SK-N-SH (cell line): Measurements from ENCODE around the gene HECW1. TPM values are rescaled to one million over a fixed set of nuclear protein-coding genes. Genes with fewer than 3 reads are reported as not detected.
A peak's percentile ranks its signal among the peaks of the same experiment; 100 is the strongest.
"Not testable (repeated sequence)": the region's sequence is repeated elsewhere in the genome, so short reads cannot be mapped to it uniquely, and the experiment has no call there.

Source experiments
- CTCF ChIA-PET: fragments of 300-600, 350-600 bp; formaldehyde crosslinking; extraction: SDS; loops from one replicate; lab custom pipeline; 2021; lab: Yijun Ruan, JAX
- POLR2A ChIA-PET: fragments of 350-600 bp; sonication (Branson Sonifier 250); formaldehyde crosslinking; extraction: SDS; loops from one replicate; lab custom pipeline; 2020; ENCODE audit warnings: antibody characterized with exemption, inconsistent platforms; lab: Yijun Ruan, JAX
- DNase-seq: peaks from one replicate; pipeline ENCODE4 v3.0.0; 2012
- H2AFZ ChIP-seq: fragments of 200-600 bp; sonication (generic); 2 replicates; pipeline ENCODE4 v1.8.1; 2016; ENCODE audit warnings: antibody characterized with exemption, mild to moderate bottlenecking, low read depth
- H3F3A ChIP-seq: fragments of 200-600 bp; sonication (generic); replicated peaks from 2 replicates; pipeline ENCODE3; 2016; ENCODE audit warnings: antibody characterized with exemption, mild to moderate bottlenecking; ENCODE audit not compliant: insufficient read depth
- H3K27ac ChIP-seq, 2 experiments: fragments of 200-500 bp in 1 of 2; fragments of 200-600 bp in 1 of 2; sonication (Bioruptor generic) in 1 of 2; sonication (generic), shearing (Covaris generic) in 1 of 2; 2 replicates each; pipeline versions ENCODE4 v1.5.1 to v1.6.1; 2014 to 2016; ENCODE audit warnings: low read depth in 2 of 2, inconsistent platforms in 1 of 2, low read length in 1 of 2, mild to moderate bottlenecking in 1 of 2, mixed read lengths in 1 of 2
- H3K27me3 ChIP-seq: fragments of 200-600 bp; sonication (generic), shearing (Covaris generic); 2 replicates; pipeline ENCODE4 v1.6.1; 2016; ENCODE audit warnings: mixed run types; ENCODE audit not compliant: insufficient read depth
- H3K36me3 ChIP-seq, 2 experiments: fragments of 200-500 bp in 1 of 2; fragments of 200-600 bp in 1 of 2; sonication (Bioruptor generic) in 1 of 2; sonication (generic) in 1 of 2; replicated peaks in 1 of 2; 2 replicates each; pipeline versions ENCODE3 to v1.5.1; 2014 to 2016; ENCODE audit warnings: low read length in 1 of 2, mild to moderate bottlenecking in 1 of 2; ENCODE audit not compliant: insufficient read depth in 2 of 2, control insufficient read depth in 1 of 2
- H3K4me1 ChIP-seq, 2 experiments: fragments of 200-500 bp in 1 of 2; fragments of 200-600 bp in 1 of 2; sonication (Bioruptor generic) in 1 of 2; sonication (generic), shearing (Covaris generic) in 1 of 2; 2 replicates each; pipeline versions ENCODE4 v1.5.1 to v1.6.1; 2014 to 2016; ENCODE audit warnings: low read depth in 1 of 2, low read length in 1 of 2, mixed run types in 1 of 2; ENCODE audit not compliant: insufficient read depth in 2 of 2, control insufficient read depth in 1 of 2
- H3K4me2 ChIP-seq: fragments of 200-600 bp; sonication (generic), shearing (Covaris generic); 2 replicates; pipeline ENCODE4 v1.6.1; 2017; ENCODE audit warnings: mixed run types
- H3K4me3 ChIP-seq, 2 experiments: fragments of 200-500 bp in 1 of 2; fragments of 200-600 bp in 1 of 2; sonication (Bioruptor generic) in 1 of 2; sonication (generic), shearing (Covaris generic) in 1 of 2; 2 replicates each; pipeline versions ENCODE4 v1.5.1 to v1.8.1; 2014 to 2016; ENCODE audit warnings: low read depth in 2 of 2, inconsistent platforms in 1 of 2, low read length in 1 of 2, mild to moderate bottlenecking in 1 of 2, mixed read lengths in 1 of 2, moderate library complexity in 1 of 2
- H3K79me2 ChIP-seq: fragments of 200-600 bp; sonication (generic); 2 replicates; pipeline ENCODE4 v1.8.1; 2017; ENCODE audit warnings: mild to moderate bottlenecking; ENCODE audit not compliant: insufficient read depth
- H3K9ac ChIP-seq: fragments of 200-600 bp; sonication (generic); 2 replicates; pipeline ENCODE4 v1.6.1; 2017; ENCODE audit warnings: mixed run types
- H3K9me2 ChIP-seq: fragments of 200-600 bp; sonication (generic); 2 replicates; pipeline ENCODE4 v1.6.1; 2017; ENCODE audit warnings: mixed run types
- H3K9me3 ChIP-seq: fragments of 200-600 bp; sonication (generic); 2 replicates; pipeline ENCODE4 v1.6.1; 2017; ENCODE audit warnings: mixed run types, mild to moderate bottlenecking, moderate library complexity
- H4K20me1 ChIP-seq: fragments of 200-600 bp; sonication (generic); 2 replicates; pipeline ENCODE4 v1.6.1; 2017; ENCODE audit warnings: mild to moderate bottlenecking, mixed run types; ENCODE audit not compliant: insufficient read depth
- CHD2 ChIP-seq: fragments of 150-350 bp; IDR thresholded peaks from 2 replicates; pipeline ENCODE4 v1.6.1; 2018; ENCODE audit warnings: low read length; ENCODE audit not compliant: partially characterized antibody
- ELF1 ChIP-seq: IDR thresholded peaks from 2 replicates; pipeline ENCODE4 v1.4.0; 2012
- EP300 ChIP-seq, 2 experiments: IDR thresholded peaks; 2 replicates each; pipeline versions ENCODE4 v1.4.0 to v1.6.1; 2012; ENCODE audit warnings: borderline replicate concordance in 1 of 2, low read depth in 1 of 2, low read length in 1 of 2
- FOXJ3 ChIP-seq: sonication (generic); formaldehyde crosslinking; IDR thresholded peaks from 2 replicates; pipeline ENCODE4 v1.5.1; 2020; ENCODE audit warnings: mild to moderate bottlenecking, missing genetic modification reagents
- FOXM1 ChIP-seq: IDR thresholded peaks from 2 replicates; pipeline ENCODE4 v1.4.0; 2012; ENCODE audit warnings: low read depth, mild to moderate bottlenecking
- GABPA ChIP-seq: IDR thresholded peaks from 2 replicates; pipeline ENCODE4 v1.4.0; 2012; ENCODE audit warnings: low read depth, mild to moderate bottlenecking
- MAX ChIP-seq: IDR thresholded peaks from 2 replicates; pipeline ENCODE4 v1.4.0; 2012; ENCODE audit warnings: low read depth
- MXI1 ChIP-seq: IDR thresholded peaks from 2 replicates; pipeline ENCODE4 v1.6.1; 2012; ENCODE audit warnings: mild to moderate bottlenecking, low read depth, low read length, improper control_type of control experiment
- NFIC ChIP-seq: IDR thresholded peaks from 2 replicates; pipeline ENCODE4 v1.4.0; 2012; ENCODE audit warnings: borderline replicate concordance
- RAD21 ChIP-seq: IDR thresholded peaks from 2 replicates; pipeline ENCODE4 v1.6.1; 2012; ENCODE audit warnings: mild to moderate bottlenecking, low read length
- TCF12 ChIP-seq: IDR thresholded peaks from 2 replicates; pipeline ENCODE4 v1.4.0; 2012
- USF1 ChIP-seq: IDR thresholded peaks from 2 replicates; pipeline ENCODE4 v1.4.0; 2012; ENCODE audit warnings: low read depth, borderline replicate concordance
- USF2 ChIP-seq: fragments of 150-350 bp; IDR thresholded peaks from 2 replicates; pipeline ENCODE4 v1.6.1; 2017; ENCODE audit warnings: antibody characterized with exemption, low read length, low read depth, borderline replicate concordance
- YY1 ChIP-seq: IDR thresholded peaks from 2 replicates; pipeline ENCODE4 v1.4.0; 2012; ENCODE audit warnings: low read depth, mild to moderate bottlenecking
- ZBTB33 ChIP-seq: IDR thresholded peaks from 2 replicates; pipeline ENCODE4 v1.4.0; 2012; ENCODE audit warnings: low read depth, borderline replicate concordance
- WGBS: methylation state at CpG from one replicate; pipeline ENCODE4 v1.1.6; 2017; ENCODE audit warnings: low lambda C conversion rate; 5-methylcytosine and 5-hydroxymethylcytosine counted together
- polyA plus RNA-seq, 3 experiments: library from polyadenylated mRNA; depleted of rRNA; stranded (reverse); fragments of >200 nt; gene quantifications; 2 replicates each; pipeline ENCODE4 v1.2.3, GENCODE V29; 2012

The HECW1 gene
- polyA plus RNA-seq, 1 of the 3 experiments (the other 2 are of a cell fraction): not detected

GRCh38 chr7:43572516-43573049 lies 460.1 kb downstream of the HECW1 start (continued):
- TF ChIP-seq MXI1 (no peak), FOXJ3 (CRISPR knock-in tag) (no peak), MAX (peak; percentile 76), GABPA (no peak), NFIC (peak; percentile 93), ELF1 (0 out of 2 replicates have a peak, but pooled peaks have one; percentile 38), TCF12 (peak; percentile 75)

GRCh38 chr7:43573832-43574231 lies 461.4 kb downstream of the HECW1 start:
- 96% methylated on average over 2 of the region's 2 CpGs for WGBS
- H2AFZ ChIP-seq, H3K4me3 ChIP-seq, H3K27me3 ChIP-seq, H3K9me3 ChIP-seq, DNase-seq, H3K4me2 ChIP-seq, H3K79me2 ChIP-seq, H3K36me3 ChIP-seq, H3K9me2 ChIP-seq, POLR2A ChIA-PET, H3K27ac ChIP-seq, H3K9ac ChIP-seq, H3F3A ChIP-seq, H4K20me1 ChIP-seq, H3K4me1 ChIP-seq: not testable (repeated sequence)
- CTCF ChIA-PET: interaction anchor here (0.8 to 10.4 kb wide), 6 partner anchors 8 to 265 kb away, joined by 3 to 133 read pairs (median 6); partner anchors contain the start of gene STK17A

GRCh38 chr7:43575506-43575905 lies 463.1 kb downstream of the HECW1 start:
- Histone ChIP-seq H3K9ac (no peak overlapping the region), H3F3A (peaks cover 6% of the 10 kb centered on the region), H3K36me3 (no peaks in the 10 kb centered on the region), H3K4me2 (no peak overlapping the region), H3K9me3 (no peaks in the 10 kb centered on the region), H3K27me3 (no peaks in the 10 kb centered on the region), H4K20me1 (no peaks in the 10 kb centered on the region), H3K4me3 (no peak overlapping the region), H2AFZ (no peak overlapping the region), H3K79me2 (no peaks in the 10 kb centered on the region), H3K4me1 (peaks cover 0 to 5% of the 10 kb centered on the region in 2 experiments; a peak in 1 of 4 replicates), H3K27ac (no peak overlapping the region), H3K9me2 (no peaks in the 10 kb centered on the region)
- POLR2A ChIA-PET: interaction anchor here (1.2 kb wide), 1 partner anchor 154 kb away, joined by 3 read pairs; the partner anchor contains the start of gene COA1
- no peak for TF ChIP-seq ELF1
- DNase-seq: no peak
- 88% methylated on average over 6 of the region's 6 CpGs for WGBS
- CTCF ChIA-PET: interaction anchor here (0.7 to 10.4 kb wide), 7 partner anchors 7 to 439 kb away, joined by 3 to 133 read pairs (median 6); partner anchors contain the start of gene STK17A

GRCh38 chr7:43576241-43576640 lies 463.8 kb downstream of the HECW1 start:
- no peak overlapping the region for H3K4me3 ChIP-seq
- CTCF ChIA-PET: interaction anchor here (1.9 to 2.0 kb wide), 2 partner anchors 9 to 121 kb away, joined by 7 read pairs; no protein-coding TSS in a partner anchor
- no peak for TF ChIP-seq CHD2
- TF ChIP-seq USF1: no peak
- TF ChIP-seq NFIC: no peak
- TF ChIP-seq USF2: no peak
- TF ChIP-seq FOXM1: no peak
- no peak for TF ChIP-seq ZBTB33
- no peak for TF ChIP-seq RAD21
- TF ChIP-seq YY1: no peak
- no peak for TF ChIP-seq GABPA
- TF ChIP-seq EP300 (IDR thresholded peaks at IDR 0.05; ENCODE audit: borderline replicate concordance in 1 of 2, low read depth in 1 of 2, low read length in 1 of 2): no peak

More at GRCh38 chr7:43576241-43576640, 463.8 kb downstream of the HECW1 start:
- no peak overlapping the region for H3K27ac ChIP-seq
- H3K36me3 ChIP-seq: no peaks in the 10 kb centered on the region
- DNase-seq: no peak
- no peaks in the 10 kb centered on the region for H3K27me3 ChIP-seq
- H3K4me1 ChIP-seq: peaks cover 0 to 5% of the 10 kb centered on the region in 2 experiments; a peak in 1 of 4 replicates
- no peak overlapping the region for H2AFZ ChIP-seq
- H3K79me2 ChIP-seq: no peaks in the 10 kb centered on the region
- POLR2A ChIA-PET: no interaction called here
- no peak overlapping the region for H3K9ac ChIP-seq
- no peaks in the 10 kb centered on the region for H3K9me2 ChIP-seq
- no peak overlapping the region for H3K4me2 ChIP-seq
- H3K9me3 ChIP-seq: no peaks in the 10 kb centered on the region
- H4K20me1 ChIP-seq: no peaks in the 10 kb centered on the region
- H3F3A ChIP-seq: peaks cover 6% of the 10 kb centered on the region
- 97% methylated on average over 3 of the region's 3 CpGs for WGBS
